GM19324 (cell line): ENCODE measurements around the gene MYO15A.

Experiments
- ATAC-seq: cut with Tn5 transposase; IDR thresholded peaks from one replicate; pipeline ENCODE4 v1.9.1; 2021; ENCODE audit warnings: mild to moderate bottlenecking, moderate library complexity; ENCODE audit not compliant: unreplicated experiment, low FRiP score

MYO15A gene

GRCh38 chr17:18108401-18109312 lies at the start of gene MYO15A:
TSS of gene MYO15A (plus strand) at chr17:18108756. CDS start at chr17:18118801, 10,045 bp downstream.
- ATAC-seq: no peak

- ATAC-seq: no peak
These were observed 49.3 kb upstream of the MYO15A start for GRCh38 chr17:18059283-18059682.

DNA sequence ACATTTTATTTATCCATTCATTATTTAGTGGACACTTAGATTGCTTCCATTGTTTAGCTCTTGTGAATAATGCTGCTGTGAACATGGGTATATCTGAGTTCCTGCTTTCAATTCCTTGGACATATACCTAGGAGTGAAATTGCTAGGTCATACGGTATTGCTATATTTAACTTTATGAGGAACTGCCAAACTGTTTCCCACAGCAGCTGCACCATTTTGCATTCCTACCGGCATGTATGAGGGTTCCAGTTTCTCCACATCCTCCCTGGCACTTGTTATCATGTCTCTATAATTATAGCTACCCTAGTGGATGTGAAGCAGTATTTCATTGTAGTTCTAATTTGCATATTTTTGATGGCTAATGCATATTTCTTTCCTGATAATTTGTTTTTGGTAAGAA lies 44.5 kb upstream of the MYO15A start:
- no peak for ATAC-seq

- no peak for ATAC-seq
These were observed 43.0 kb upstream of the MYO15A start for GRCh38 chr17:18065546-18065945.

DNA sequence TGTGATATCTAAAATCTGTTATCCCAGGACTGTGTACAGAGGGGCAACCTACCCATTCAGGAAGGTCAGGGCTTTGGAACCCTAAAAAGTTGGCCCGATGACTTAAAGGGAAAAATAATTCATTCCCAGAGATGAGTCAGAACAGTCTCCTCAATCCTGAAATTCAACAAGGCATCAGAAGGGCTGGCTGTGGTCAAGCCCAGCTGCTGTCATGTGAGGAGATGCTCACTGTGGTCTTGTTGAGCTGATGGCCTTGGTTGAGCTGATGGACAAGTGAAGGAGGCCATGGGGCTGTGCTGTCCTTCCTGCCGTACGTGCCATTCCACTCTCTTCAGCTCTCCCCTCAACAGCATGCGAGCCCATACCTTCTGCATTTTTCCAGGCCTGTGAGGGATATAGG lies 41.7 kb upstream of the MYO15A start:
- no peak for ATAC-seq

GRCh38 chr17:18069101-18069500 lies 39.5 kb upstream of the MYO15A start:
- ATAC-seq: no peak

- no peak for ATAC-seq
These were observed 37.7 kb upstream of the MYO15A start for GRCh38 chr17:18070861-18071340.

DNA sequence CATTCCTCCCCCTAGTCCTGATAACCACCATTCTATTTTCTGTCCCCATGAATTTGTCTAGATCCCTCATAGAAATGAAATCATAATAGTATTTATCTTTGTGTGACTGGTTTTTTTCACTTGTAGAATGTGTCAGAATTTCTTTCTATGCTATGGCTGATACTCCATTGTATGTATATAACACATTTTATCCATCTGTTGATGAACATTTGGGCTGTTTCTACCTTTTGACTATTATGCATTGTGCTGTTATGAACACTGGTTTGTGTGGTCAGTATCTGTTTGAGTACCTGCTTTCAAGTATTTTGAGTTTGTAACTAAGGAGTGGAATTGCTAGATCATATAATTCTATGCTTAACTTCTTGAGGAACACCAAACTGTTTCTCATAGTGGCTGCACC lies 36.8 kb upstream of the MYO15A start:
- ATAC-seq: no peak

GRCh38 chr17:18074566-18075272 lies 33.8 kb upstream of the MYO15A start:
- no peak for ATAC-seq

GRCh38 chr17:18076936-18077335 lies 31.6 kb upstream of the MYO15A start:
- ATAC-seq: no peak

GRCh38 chr17:18079543-18079942 lies 29.0 kb upstream of the MYO15A start:
- ATAC-seq: no peak

GRCh38 chr17:18084256-18084655 lies 24.3 kb upstream of the MYO15A start:
- no peak for ATAC-seq

GRCh38 chr17:18087610-18088491 lies 20.7 kb upstream of the MYO15A start, which contains the start of gene DRG2:
TSS of gene DRG2 (plus strand) at chr17:18087948. CDS start at chr17:18088024, 76 bp downstream.
- peak; percentile 87 for ATAC-seq

GRCh38 chr17:18089613-18090012 lies 18.9 kb upstream of the MYO15A start:
- no peak for ATAC-seq

GRCh38 chr17:18093616-18094408 lies 14.7 kb upstream of the MYO15A start:
- ATAC-seq: no peak

DNA sequence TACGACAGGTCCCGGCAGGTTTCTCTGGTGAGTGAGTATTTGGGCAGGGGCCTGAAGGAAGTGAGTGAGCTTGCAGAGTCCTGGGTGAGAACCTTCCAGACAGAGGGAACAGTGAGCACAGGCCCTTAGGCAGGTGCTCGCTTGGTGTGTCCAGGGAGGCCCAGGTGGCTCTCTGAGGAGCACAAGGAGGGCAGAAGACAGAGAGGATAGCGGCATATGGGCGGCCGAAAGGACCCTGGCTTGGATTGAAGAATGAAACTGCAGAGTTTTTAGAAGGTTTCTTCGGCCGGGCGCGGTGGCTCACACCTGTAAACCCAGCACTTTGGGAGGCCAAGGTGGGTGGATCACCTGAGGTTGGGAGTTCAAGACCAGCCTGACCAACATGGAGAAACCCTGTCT lies 14.1 kb upstream of the MYO15A start:
- no peak for ATAC-seq

DNA sequence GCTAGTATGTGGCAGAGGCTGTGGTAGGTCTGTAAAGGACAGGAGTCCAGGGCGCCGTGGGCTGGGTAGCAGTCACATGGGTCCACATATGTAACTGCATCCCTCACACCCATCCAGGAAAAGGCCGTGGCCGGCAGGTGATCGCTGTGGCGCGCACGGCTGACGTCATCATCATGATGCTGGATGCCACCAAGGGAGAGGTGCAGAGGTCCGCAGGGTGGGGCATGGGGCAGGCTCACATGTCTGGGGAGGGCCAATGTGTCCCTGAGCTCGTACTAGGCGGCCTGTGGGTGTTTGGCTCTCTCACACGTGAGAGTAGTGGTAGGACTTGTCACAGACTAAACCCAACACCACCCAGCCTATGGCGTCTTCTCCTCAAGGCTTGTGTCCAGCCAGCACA lies 9.0 kb upstream of the MYO15A start:
- ATAC-seq: no peak

- ATAC-seq: no peak
These were observed 7.9 kb upstream of the MYO15A start for GRCh38 chr17:18100616-18101015.

DNA sequence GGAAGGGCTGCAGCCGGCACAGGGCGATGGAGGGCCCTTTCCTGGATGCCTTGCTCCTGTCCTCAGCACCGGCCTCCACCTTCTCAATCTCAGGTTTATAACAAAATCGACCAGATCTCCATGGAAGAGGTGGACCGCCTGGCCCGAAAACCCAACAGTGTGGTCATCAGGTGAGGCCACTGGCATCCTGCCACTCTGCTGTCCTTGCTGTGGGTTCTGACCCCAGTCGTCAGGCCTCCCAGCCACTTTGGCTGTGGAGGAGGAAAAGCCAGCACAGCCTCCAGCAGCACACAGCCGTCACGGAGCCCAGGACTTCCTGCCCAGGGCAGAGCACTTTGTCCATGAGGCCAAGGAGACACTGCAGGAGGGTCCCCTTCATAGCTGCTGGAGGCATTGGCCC lies 6.7 kb upstream of the MYO15A start:
- no peak for ATAC-seq

GRCh38 chr17:18102640-18103039 lies 5.9 kb upstream of the MYO15A start:
- no peak for ATAC-seq
